Panc1 (cell line): ENCODE results near the gene CAPN8. TPM values are rescaled to one million over a fixed set of nuclear protein-coding genes. Genes with fewer than 3 reads are reported as not detected.
A peak's percentile ranks its signal among the peaks of the same experiment; 100 is the strongest.

Experiments
- ATAC-seq: fragments of 200-7000 bp; cut with Tn5 transposase; 2 replicates; pipeline ENCODE4 v1.9.1; 2020; ENCODE audit warnings: mild to moderate bottlenecking, moderate library complexity
- BruUV-seq: library from RNA; stranded (reverse); fragments of 400-500 nt; replicated peaks from 2 replicates; lab custom pipeline; 2021; lab: Mats Ljungman, UMichigan
- CTCF ChIA-PET: fragments of 300-600 bp; sonication (Branson Sonifier 250); formaldehyde crosslinking; loops from one replicate; lab custom pipeline; 2022; ENCODE audit warnings: antibody characterized with exemption; lab: Charles Lee
- POLR2A ChIA-PET: fragments of 300-600 bp; sonication (Branson Sonifier 250); formaldehyde crosslinking; loops from one replicate; lab custom pipeline; 2022; ENCODE audit warnings: antibody characterized with exemption; lab: Charles Lee
- DNase-seq: peaks from one replicate; pipeline ENCODE4 v3.0.0-alpha.2; 2010; ENCODE audit warnings: low read depth, low spot score
- H3K27ac ChIP-seq: 2 replicates; pipeline ENCODE4 v1.5.1; 2011; ENCODE audit warnings: mild to moderate bottlenecking, low read length, inconsistent platforms
- H3K27me3 ChIP-seq: fragments of 200-500 bp; sonication (Bioruptor generic); 2 replicates; pipeline ENCODE4 v1.6.0; 2014; ENCODE audit warnings: low read length, inconsistent platforms; ENCODE audit not compliant: control insufficient read depth, insufficient read depth
- H3K36me3 ChIP-seq: fragments of 200-500 bp; sonication (Bioruptor generic); 2 replicates; pipeline ENCODE4 v1.5.1; 2014; ENCODE audit warnings: inconsistent platforms, mild to moderate bottlenecking, low read length, moderate library complexity; ENCODE audit not compliant: control insufficient read depth, insufficient read depth
- H3K4me1 ChIP-seq: 2 replicates; pipeline ENCODE4 v1.5.1; 2011; ENCODE audit warnings: inconsistent platforms, mild to moderate bottlenecking, low read length, moderate library complexity; ENCODE audit not compliant: control insufficient read depth, insufficient read depth
- H3K4me3 ChIP-seq, 2 experiments: 2 replicates each; pipeline ENCODE4 v1.5.1; 2011 to 2012; ENCODE audit warnings: low read depth in 2 of 2, low read length in 2 of 2, mild to moderate bottlenecking in 2 of 2, inconsistent platforms in 1 of 2, moderate library complexity in 1 of 2
- H3K9me3 ChIP-seq: fragments of 200-500 bp; sonication (Bioruptor generic); 2 replicates; pipeline ENCODE4 v1.5.1; 2014; ENCODE audit warnings: low read depth, mild to moderate bottlenecking, inconsistent platforms, low read length, moderate library complexity; ENCODE audit not compliant: control insufficient read depth, insufficient read depth
- POLR2AphosphoS5 ChIP-seq: IDR thresholded peaks from 2 replicates; pipeline ENCODE4 v1.6.1; 2012; ENCODE audit warnings: mild to moderate bottlenecking, low read depth, low read length, moderate library complexity
- SIN3A ChIP-seq: IDR thresholded peaks from 2 replicates; pipeline ENCODE4 v1.6.1; 2012; ENCODE audit warnings: low read depth, mild to moderate bottlenecking, low read length, moderate library complexity, borderline replicate concordance; ENCODE audit not compliant: insufficient read depth
- TCF7L2 ChIP-seq: IDR thresholded peaks from 2 replicates; pipeline ENCODE4 v1.6.1; 2011; ENCODE audit warnings: mild to moderate bottlenecking, low read depth, low read length, inconsistent platforms
- in situ Hi-C: cut with HindIII; loops from 2 replicates; pipeline ENCODE4 v1.10.0; 2016; ENCODE audit warnings: low sequenced_read_pairs, low pct_unique_long_range_greater_than_20kb
- intact Hi-C: fragments of 100-400 bp; cut with micrococcal nuclease; formaldehyde crosslinking; loops from one replicate; pipeline ENCODE4 v1.10.0; 2022; ENCODE audit not compliant: unreplicated experiment
- total RNA-seq: library from RNA; stranded (reverse); gene quantifications from one replicate; pipeline ENCODE4 v1.2.1, GENCODE V29; 2021; ENCODE audit not compliant: unreplicated experiment
- TF ChIP-seq, protein P1 (sequence below): fragments of 450-650 bp; IDR thresholded peaks from 2 replicates; pipeline ENCODE4 v1.5.1; 2017; ENCODE audit warnings: mild to moderate bottlenecking
- TF ChIP-seq, protein P2 (sequence below), 2 experiments: IDR thresholded peaks; 2 replicates each; pipeline ENCODE4 v1.6.1; 2011 to 2012; ENCODE audit warnings: low read depth in 2 of 2, control low read depth in 1 of 2, low read length in 1 of 2, mild to moderate bottlenecking in 1 of 2, moderate library complexity in 1 of 2; ENCODE audit not compliant: insufficient read depth in 1 of 2

The CAPN8 gene
- total RNA-seq, 1 experiment from 2014 or later: 0.28 TPM

DNA sequence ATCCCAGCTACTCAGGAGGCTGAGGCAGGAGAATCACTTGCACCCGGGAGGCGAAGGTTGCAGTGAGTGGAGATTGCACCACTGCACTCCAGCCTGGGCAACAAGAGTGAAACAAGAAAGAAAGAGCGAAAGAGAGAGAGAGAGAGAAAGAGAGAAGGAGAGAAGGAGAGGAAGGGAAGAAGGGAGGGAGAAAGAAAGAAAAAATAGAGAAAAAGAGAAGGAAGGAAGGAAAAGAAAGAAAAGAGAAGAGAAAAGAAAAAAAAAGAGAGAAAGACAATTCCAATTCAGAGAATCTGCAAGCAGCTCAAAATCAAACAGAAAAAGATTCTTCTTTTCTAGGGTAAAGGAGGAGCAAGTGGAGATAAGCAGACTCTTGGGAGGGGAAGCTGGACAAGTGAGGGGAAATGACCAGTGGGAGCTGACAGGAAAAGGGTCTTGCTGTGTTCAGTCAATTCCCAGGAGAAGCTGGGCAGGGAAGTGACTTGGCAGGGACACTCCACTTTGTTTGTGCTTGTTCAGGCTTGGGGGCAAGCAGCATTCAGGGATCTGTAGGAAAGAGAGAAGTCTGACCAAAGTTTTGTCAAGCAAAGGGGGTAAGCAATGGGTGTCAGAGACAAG lies 43.3 kb upstream of the CAPN8 start:
- ChIA-PET POLR2A (no interaction called here), CTCF (no interaction called here)
- DNase-seq (no peak), ATAC-seq (no peak)
- Histone ChIP-seq H3K27me3 (no peaks in the 10 kb centered on the region), H3K4me3 (no peak overlapping the region), H3K27ac (peak overlapping the region; percentile 96), H3K4me1 (peaks cover 72% of the 10 kb centered on the region), H3K9me3 (no peaks in the 10 kb centered on the region), H3K36me3 (no peaks in the 10 kb centered on the region; the same call in 1 of the 2 replicates)
- TF ChIP-seq TCF7L2: no peak
- TF ChIP-seq, protein P1, sequence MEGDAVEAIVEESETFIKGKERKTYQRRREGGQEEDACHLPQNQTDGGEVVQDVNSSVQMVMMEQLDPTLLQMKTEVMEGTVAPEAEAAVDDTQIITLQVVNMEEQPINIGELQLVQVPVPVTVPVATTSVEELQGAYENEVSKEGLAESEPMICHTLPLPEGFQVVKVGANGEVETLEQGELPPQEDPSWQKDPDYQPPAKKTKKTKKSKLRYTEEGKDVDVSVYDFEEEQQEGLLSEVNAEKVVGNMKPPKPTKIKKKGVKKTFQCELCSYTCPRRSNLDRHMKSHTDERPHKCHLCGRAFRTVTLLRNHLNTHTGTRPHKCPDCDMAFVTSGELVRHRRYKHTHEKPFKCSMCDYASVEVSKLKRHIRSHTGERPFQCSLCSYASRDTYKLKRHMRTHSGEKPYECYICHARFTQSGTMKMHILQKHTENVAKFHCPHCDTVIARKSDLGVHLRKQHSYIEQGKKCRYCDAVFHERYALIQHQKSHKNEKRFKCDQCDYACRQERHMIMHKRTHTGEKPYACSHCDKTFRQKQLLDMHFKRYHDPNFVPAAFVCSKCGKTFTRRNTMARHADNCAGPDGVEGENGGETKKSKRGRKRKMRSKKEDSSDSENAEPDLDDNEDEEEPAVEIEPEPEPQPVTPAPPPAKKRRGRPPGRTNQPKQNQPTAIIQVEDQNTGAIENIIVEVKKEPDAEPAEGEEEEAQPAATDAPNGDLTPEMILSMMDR: no peak
- TF ChIP-seq SIN3A: no peak
- no peak for TF ChIP-seq POLR2AphosphoS5
- intact Hi-C loops: loop anchor here (10.0 kb wide), 1 partner anchor 626 kb away; the partner anchor contains the start of gene NVL
- in situ Hi-C loops: no loop called here
- BruUV-seq: no TSS peak

DNA sequence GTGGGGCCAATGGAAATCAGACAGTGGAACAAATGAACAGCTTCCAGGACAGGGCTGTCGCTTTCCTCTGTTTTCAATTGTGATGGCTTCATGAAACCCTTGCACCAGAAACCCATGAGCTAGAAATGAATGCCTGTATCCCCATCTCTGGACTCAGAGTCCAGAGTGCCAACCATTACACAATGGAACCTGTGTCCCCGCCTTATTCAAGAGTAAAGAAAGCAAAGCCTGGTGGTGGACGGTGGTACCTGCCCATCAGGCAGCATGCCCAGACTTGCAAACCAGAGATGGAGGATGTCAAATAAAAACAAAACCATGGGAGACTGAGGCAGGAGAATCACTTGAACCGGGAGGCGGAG lies 42.5 kb upstream of the CAPN8 start:
- no peaks in the 10 kb centered on the region for H3K9me3 ChIP-seq
- no peak for DNase-seq
- H3K27ac ChIP-seq: peak overlapping the region; percentile 96
- TF ChIP-seq, protein P2, sequence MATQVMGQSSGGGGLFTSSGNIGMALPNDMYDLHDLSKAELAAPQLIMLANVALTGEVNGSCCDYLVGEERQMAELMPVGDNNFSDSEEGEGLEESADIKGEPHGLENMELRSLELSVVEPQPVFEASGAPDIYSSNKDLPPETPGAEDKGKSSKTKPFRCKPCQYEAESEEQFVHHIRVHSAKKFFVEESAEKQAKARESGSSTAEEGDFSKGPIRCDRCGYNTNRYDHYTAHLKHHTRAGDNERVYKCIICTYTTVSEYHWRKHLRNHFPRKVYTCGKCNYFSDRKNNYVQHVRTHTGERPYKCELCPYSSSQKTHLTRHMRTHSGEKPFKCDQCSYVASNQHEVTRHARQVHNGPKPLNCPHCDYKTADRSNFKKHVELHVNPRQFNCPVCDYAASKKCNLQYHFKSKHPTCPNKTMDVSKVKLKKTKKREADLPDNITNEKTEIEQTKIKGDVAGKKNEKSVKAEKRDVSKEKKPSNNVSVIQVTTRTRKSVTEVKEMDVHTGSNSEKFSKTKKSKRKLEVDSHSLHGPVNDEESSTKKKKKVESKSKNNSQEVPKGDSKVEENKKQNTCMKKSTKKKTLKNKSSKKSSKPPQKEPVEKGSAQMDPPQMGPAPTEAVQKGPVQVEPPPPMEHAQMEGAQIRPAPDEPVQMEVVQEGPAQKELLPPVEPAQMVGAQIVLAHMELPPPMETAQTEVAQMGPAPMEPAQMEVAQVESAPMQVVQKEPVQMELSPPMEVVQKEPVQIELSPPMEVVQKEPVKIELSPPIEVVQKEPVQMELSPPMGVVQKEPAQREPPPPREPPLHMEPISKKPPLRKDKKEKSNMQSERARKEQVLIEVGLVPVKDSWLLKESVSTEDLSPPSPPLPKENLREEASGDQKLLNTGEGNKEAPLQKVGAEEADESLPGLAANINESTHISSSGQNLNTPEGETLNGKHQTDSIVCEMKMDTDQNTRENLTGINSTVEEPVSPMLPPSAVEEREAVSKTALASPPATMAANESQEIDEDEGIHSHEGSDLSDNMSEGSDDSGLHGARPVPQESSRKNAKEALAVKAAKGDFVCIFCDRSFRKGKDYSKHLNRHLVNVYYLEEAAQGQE (IDR thresholded peaks at IDR 0.05; ENCODE audit: insufficient read depth in 1 of 2, low read depth in 2 of 2, low read length in 1 of 2): no peak
- no peak for TF ChIP-seq SIN3A
- TF ChIP-seq TCF7L2: no peak
- no peak; the same call in 1 of the 2 replicates for TF ChIP-seq POLR2AphosphoS5
- TF ChIP-seq, protein P1: no peak
- H3K4me1 ChIP-seq: peaks cover 72% of the 10 kb centered on the region
- ATAC-seq: 0 out of 2 replicates have a peak, but pooled peaks have one; percentile 17
- H3K36me3 ChIP-seq: no peaks in the 10 kb centered on the region; the same call in 1 of the 2 replicates
- intact Hi-C loops: loop anchor here (10.0 kb wide), 1 partner anchor 627 kb away; the partner anchor contains the start of gene NVL
- POLR2A ChIA-PET: interaction anchor here (1.1 kb wide), 1 partner anchor 137 kb away, joined by 6 read pairs; no protein-coding TSS in a partner anchor
- CTCF ChIA-PET: interaction anchor here (0.6 to 0.8 kb wide), 3 partner anchors 9 to 41 kb away, joined by 4 to 6 read pairs (median 6); no protein-coding TSS in a partner anchor
- no peaks in the 10 kb centered on the region for H3K27me3 ChIP-seq
- BruUV-seq: no TSS peak
- peak overlapping the region; percentile 24 to 53 for H3K4me3 ChIP-seq
- in situ Hi-C loops: no loop called here
